H9 (cell line): ENCODE results near the gene BARX1. TPM values are rescaled to one million over a fixed set of nuclear protein-coding genes. Genes with fewer than 3 reads are reported as not detected.

Experiments
- DNase-seq: peaks from one replicate; pipeline ENCODE4 v3.0.0-alpha.2; 2017
- H2AFZ ChIP-seq: one replicate; pipeline ENCODE4 v1.6.1; 2013; ENCODE audit warnings: mild to moderate bottlenecking, low read length, control low read depth, moderate library complexity
- H2AK5ac ChIP-seq: 2 replicates; pipeline ENCODE4 v1.6.1; 2013; ENCODE audit warnings: low read length, control low read depth, mixed read lengths; ENCODE audit not compliant: insufficient read length
- H2BK120ac ChIP-seq: one replicate; pipeline ENCODE4 v1.6.1; 2013; ENCODE audit warnings: low read depth, mild to moderate bottlenecking, low read length, control low read depth, inconsistent platforms; ENCODE audit not compliant: poor library complexity, severe bottlenecking
- H2BK12ac ChIP-seq: 2 replicates; pipeline ENCODE4 v1.6.1; 2013; ENCODE audit warnings: low read length, control low read depth, mixed read lengths, low read depth; ENCODE audit not compliant: insufficient read length
- H2BK15ac ChIP-seq: 2 replicates; pipeline ENCODE4 v1.6.1; 2013; ENCODE audit warnings: low read depth, low read length, control low read depth
- H2BK20ac ChIP-seq: one replicate; pipeline ENCODE4 v1.6.1; 2013; ENCODE audit warnings: low read depth, mild to moderate bottlenecking, low read length, control low read depth, inconsistent platforms; ENCODE audit not compliant: poor library complexity, severe bottlenecking
- H2BK5ac ChIP-seq: 2 replicates; pipeline ENCODE4 v1.6.1; 2013; ENCODE audit warnings: low read length, control low read depth, mixed read lengths; ENCODE audit not compliant: insufficient read length
- H3K14ac ChIP-seq: 2 replicates; pipeline ENCODE4 v1.6.1; 2013; ENCODE audit warnings: low read length, control low read depth; ENCODE audit not compliant: insufficient read depth
- H3K18ac ChIP-seq: 2 replicates; pipeline ENCODE4 v1.6.1; 2013; ENCODE audit warnings: low read depth, mild to moderate bottlenecking, mixed read lengths, low read length, control low read depth; ENCODE audit not compliant: insufficient read length
- H3K23ac ChIP-seq: 2 replicates; pipeline ENCODE4 v1.6.1; 2013; ENCODE audit warnings: low read length, control low read depth, mixed read lengths, low read depth; ENCODE audit not compliant: insufficient read length
- H3K23me2 ChIP-seq: 2 replicates; pipeline ENCODE4 v1.6.1; 2013; ENCODE audit warnings: low read depth, mild to moderate bottlenecking, mixed read lengths, low read length, control low read depth; ENCODE audit not compliant: insufficient read length, poor library complexity, severe bottlenecking
- H3K27ac ChIP-seq: 2 replicates; pipeline ENCODE4 v1.5.1; 2013; ENCODE audit warnings: low read length, control low read depth, mixed read lengths, low read depth; ENCODE audit not compliant: insufficient read length
- H3K27me3 ChIP-seq: 2 replicates; pipeline ENCODE4 v1.6.1; 2013; ENCODE audit warnings: low read length, control low read depth, inconsistent platforms; ENCODE audit not compliant: insufficient read depth
- H3K4ac ChIP-seq: 2 replicates; pipeline ENCODE4 v1.6.1; 2013; ENCODE audit warnings: low read depth, mild to moderate bottlenecking, control low read depth, inconsistent platforms, low read length, moderate library complexity
- H3K4me1 ChIP-seq: 2 replicates; pipeline ENCODE4 v1.6.1; 2013; ENCODE audit warnings: low read length, control low read depth, inconsistent platforms; ENCODE audit not compliant: insufficient read depth
- H3K4me2 ChIP-seq: 2 replicates; pipeline ENCODE4 v1.6.1; 2013; ENCODE audit warnings: low read length, control low read depth, mixed read lengths; ENCODE audit not compliant: insufficient read length, insufficient read depth
- H3K56ac ChIP-seq: 2 replicates; pipeline ENCODE4 v1.6.1; 2013; ENCODE audit warnings: low read depth, mild to moderate bottlenecking, mixed read lengths, low read length, control low read depth; ENCODE audit not compliant: insufficient read length
- H3K79me1 ChIP-seq: 2 replicates; pipeline ENCODE4 v1.6.1; 2013; ENCODE audit warnings: low read depth, mild to moderate bottlenecking, moderate library complexity, low read length, control low read depth, inconsistent platforms; ENCODE audit not compliant: insufficient read depth, poor library complexity, severe bottlenecking
- H3K79me2 ChIP-seq: 2 replicates; pipeline ENCODE4 v1.6.1; 2013; ENCODE audit warnings: low read length, control low read depth, inconsistent platforms; ENCODE audit not compliant: insufficient read depth
- H3K9ac ChIP-seq: 2 replicates; pipeline ENCODE4 v1.6.1; 2013; ENCODE audit warnings: low read length, control low read depth, mixed read lengths; ENCODE audit not compliant: insufficient read length; ENCODE audit errors: extremely low read depth
- H3K9me3 ChIP-seq: one replicate; pipeline ENCODE4 v1.6.1; 2013; ENCODE audit warnings: low read depth, low read length, inconsistent platforms; ENCODE audit not compliant: control insufficient read depth
- H3T11ph ChIP-seq: one replicate; pipeline ENCODE4 v1.6.1; 2013; ENCODE audit warnings: mild to moderate bottlenecking, low read length, control low read depth, inconsistent platforms
- H4K20me1 ChIP-seq: one replicate; pipeline ENCODE4 v1.6.1; 2013; ENCODE audit not compliant: control insufficient read depth, insufficient read length, insufficient read depth
- H4K5ac ChIP-seq: 2 replicates; pipeline ENCODE4 v1.6.1; 2013; ENCODE audit warnings: low read depth, mild to moderate bottlenecking, mixed read lengths, low read length, control low read depth; ENCODE audit not compliant: insufficient read length
- H4K8ac ChIP-seq: replicated peaks from 2 replicates; pipeline ENCODE4 v1.6.1; 2013; ENCODE audit warnings: low read length, control low read depth, mixed read lengths, low read depth; ENCODE audit not compliant: insufficient read length
- H4K91ac ChIP-seq: 2 replicates; pipeline ENCODE4 v1.6.1; 2013; ENCODE audit warnings: low read depth, mild to moderate bottlenecking, moderate library complexity, mixed read lengths, low read length, control low read depth; ENCODE audit not compliant: insufficient read length
- H3K27ac Mint-ChIP-seq, 3 experiments: 2 replicates in 2 of 3; 3 replicates in 1 of 3; pipeline ENCODE4 v1.8.0; 2020 to 2021; ENCODE audit warnings: mixed read lengths in 3 of 3, mild to moderate bottlenecking in 1 of 3, moderate library complexity in 1 of 3
- H3K27me3 Mint-ChIP-seq: 2 replicates; pipeline ENCODE4 v1.8.0; 2021; ENCODE audit warnings: low read depth, mild to moderate bottlenecking, moderate library complexity, mixed read lengths
- H3K36me3 Mint-ChIP-seq, 3 experiments: 2 replicates in 2 of 3; 3 replicates in 1 of 3; pipeline ENCODE4 v1.8.0; 2020 to 2021; ENCODE audit warnings: low read depth in 3 of 3, mixed read lengths in 3 of 3; ENCODE audit not compliant: insufficient read depth in 1 of 3
- H3K4me1 Mint-ChIP-seq, 2 experiments: 2 replicates each; pipeline ENCODE4 v1.8.0; 2020; ENCODE audit warnings: mixed read lengths in 2 of 2
- H3K4me3 Mint-ChIP-seq, 2 experiments: 2 replicates in 1 of 2; 3 replicates in 1 of 2; pipeline ENCODE4 v1.8.0; 2020 to 2021; ENCODE audit warnings: mild to moderate bottlenecking in 2 of 2, mixed read lengths in 2 of 2, moderate library complexity in 1 of 2
- H3K9me3 Mint-ChIP-seq, 2 experiments: 2 replicates in 1 of 2; 3 replicates in 1 of 2; pipeline ENCODE4 v1.8.0; 2020; ENCODE audit warnings: mild to moderate bottlenecking in 2 of 2, mixed read lengths in 2 of 2, moderate library complexity in 1 of 2
- CTCF ChIP-seq: fragments of 200-600 bp; sonication (generic); conservative IDR thresholded peaks from 3 replicates; pipeline ENCODE4 v1.8.0; 2021; ENCODE audit warnings: antibody characterized with exemption, mild to moderate bottlenecking
- WGBS: extraction: QIAGEN DNeasy Blood & Tissue Kit; methylation state at CpG from one replicate; pipeline ENCODE4 v1.1.7; 2013; ENCODE audit warnings: missing lambda C conversion rate, low lambda C conversion rate, mixed read lengths; ENCODE audit not compliant: insufficient read length; ENCODE audit errors: extremely low coverage; 5-methylcytosine and 5-hydroxymethylcytosine counted together
- total RNA-seq: library from RNA; stranded (reverse); gene quantifications from 2 replicates; pipeline ENCODE4 v1.2.1, GENCODE V29; 2021

The BARX1 gene
- total RNA-seq, 1 experiment from 2014 or later = 1.2 TPM

GRCh38 chr9:93906195-93906880 lies 48.8 kb downstream of the BARX1 start:
- DNase-seq = no peak
- Histone ChIP-seq H3K18ac (no peak overlapping the region), H2BK12ac (no peak overlapping the region), H3K4me2 (no peak overlapping the region), H2BK120ac (no peak overlapping the region), H3K14ac (no peak overlapping the region), H3T11ph (no peak overlapping the region), H4K8ac (no peak overlapping the region), H4K91ac (no peak overlapping the region), H3K9ac (no peak overlapping the region), H4K5ac (no peak overlapping the region), H3K9me3 (no peaks in the 10 kb centered on the region), H2AK5ac (no peak overlapping the region), H3K27ac (no peak overlapping the region), H3K27me3 (no peaks in the 10 kb centered on the region), H3K23me2 (no peaks in the 10 kb centered on the region), H3K4ac (no peak overlapping the region), H2BK20ac (no peak overlapping the region), H2BK5ac (no peak overlapping the region), H2BK15ac (no peak overlapping the region), H3K4me1 (no peaks in the 10 kb centered on the region), H3K56ac (no peak overlapping the region), H4K20me1 (no peaks in the 10 kb centered on the region), H3K23ac (no peak overlapping the region), H3K79me1 (no peaks in the 10 kb centered on the region), H2AFZ (no peak overlapping the region), H3K79me2 (no peaks in the 10 kb centered on the region)
- WGBS = no CpG with 5 or more reads among the region's 10 CpGs
- peaks cover 14% of the 10 kb centered on the region for H3K27me3 Mint-ChIP-seq
- TF ChIP-seq CTCF = no peak
- peak overlapping the region in 1 of 3 experiments; percentile 60; a peak in 1 of 7 replicates for H3K27ac Mint-ChIP-seq
- H3K4me3 Mint-ChIP-seq = no peak overlapping the region; a peak in 1 of 5 replicates
- no peaks in the 10 kb centered on the region for H3K36me3 Mint-ChIP-seq
- peaks cover 5 to 11% of the 10 kb centered on the region in 2 experiments for H3K4me1 Mint-ChIP-seq
- peaks cover 4 to 5% of the 10 kb centered on the region in 2 experiments; a peak in 3 of 5 replicates for H3K9me3 Mint-ChIP-seq
